Measurements from ENCODE around the gene GPC6.

DNA sequence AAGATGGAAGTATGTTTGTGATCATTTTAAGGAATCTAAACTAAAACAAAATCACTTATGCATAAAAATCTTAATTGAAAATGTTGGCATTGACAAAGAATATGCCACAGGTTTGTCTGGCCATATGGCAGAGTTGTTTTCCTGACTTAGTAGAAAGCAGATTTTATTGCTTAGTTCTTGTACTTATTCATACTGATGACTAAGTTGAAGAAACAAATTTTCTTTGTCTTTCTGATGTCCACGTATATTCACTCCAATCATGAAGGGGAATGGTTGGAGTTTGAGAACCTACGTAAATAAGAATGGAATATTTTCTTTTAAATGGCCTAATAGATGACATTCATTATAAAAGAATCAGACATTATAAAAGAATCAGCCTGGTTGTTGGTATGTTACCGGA lies 8.0 kb upstream of the GPC6 start:
- TF ChIP-seq, protein P1, sequence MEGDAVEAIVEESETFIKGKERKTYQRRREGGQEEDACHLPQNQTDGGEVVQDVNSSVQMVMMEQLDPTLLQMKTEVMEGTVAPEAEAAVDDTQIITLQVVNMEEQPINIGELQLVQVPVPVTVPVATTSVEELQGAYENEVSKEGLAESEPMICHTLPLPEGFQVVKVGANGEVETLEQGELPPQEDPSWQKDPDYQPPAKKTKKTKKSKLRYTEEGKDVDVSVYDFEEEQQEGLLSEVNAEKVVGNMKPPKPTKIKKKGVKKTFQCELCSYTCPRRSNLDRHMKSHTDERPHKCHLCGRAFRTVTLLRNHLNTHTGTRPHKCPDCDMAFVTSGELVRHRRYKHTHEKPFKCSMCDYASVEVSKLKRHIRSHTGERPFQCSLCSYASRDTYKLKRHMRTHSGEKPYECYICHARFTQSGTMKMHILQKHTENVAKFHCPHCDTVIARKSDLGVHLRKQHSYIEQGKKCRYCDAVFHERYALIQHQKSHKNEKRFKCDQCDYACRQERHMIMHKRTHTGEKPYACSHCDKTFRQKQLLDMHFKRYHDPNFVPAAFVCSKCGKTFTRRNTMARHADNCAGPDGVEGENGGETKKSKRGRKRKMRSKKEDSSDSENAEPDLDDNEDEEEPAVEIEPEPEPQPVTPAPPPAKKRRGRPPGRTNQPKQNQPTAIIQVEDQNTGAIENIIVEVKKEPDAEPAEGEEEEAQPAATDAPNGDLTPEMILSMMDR (IDR thresholded peaks at IDR 0.05): no peak
- TF ChIP-seq POLR2AphosphoS5 (IDR thresholded peaks at IDR 0.05) (no peak), POLR2A (IDR thresholded peaks at IDR 0.05) (no peak), EP300 (IDR thresholded peaks at IDR 0.05) (no peak)
